Measurements from ENCODE around the gene ADAMTS9. TPM values are rescaled to one million over a fixed set of nuclear protein-coding genes. Genes with fewer than 3 reads are reported as not detected.

The ADAMTS9 gene
- total RNA-seq = 132 TPM

DNA sequence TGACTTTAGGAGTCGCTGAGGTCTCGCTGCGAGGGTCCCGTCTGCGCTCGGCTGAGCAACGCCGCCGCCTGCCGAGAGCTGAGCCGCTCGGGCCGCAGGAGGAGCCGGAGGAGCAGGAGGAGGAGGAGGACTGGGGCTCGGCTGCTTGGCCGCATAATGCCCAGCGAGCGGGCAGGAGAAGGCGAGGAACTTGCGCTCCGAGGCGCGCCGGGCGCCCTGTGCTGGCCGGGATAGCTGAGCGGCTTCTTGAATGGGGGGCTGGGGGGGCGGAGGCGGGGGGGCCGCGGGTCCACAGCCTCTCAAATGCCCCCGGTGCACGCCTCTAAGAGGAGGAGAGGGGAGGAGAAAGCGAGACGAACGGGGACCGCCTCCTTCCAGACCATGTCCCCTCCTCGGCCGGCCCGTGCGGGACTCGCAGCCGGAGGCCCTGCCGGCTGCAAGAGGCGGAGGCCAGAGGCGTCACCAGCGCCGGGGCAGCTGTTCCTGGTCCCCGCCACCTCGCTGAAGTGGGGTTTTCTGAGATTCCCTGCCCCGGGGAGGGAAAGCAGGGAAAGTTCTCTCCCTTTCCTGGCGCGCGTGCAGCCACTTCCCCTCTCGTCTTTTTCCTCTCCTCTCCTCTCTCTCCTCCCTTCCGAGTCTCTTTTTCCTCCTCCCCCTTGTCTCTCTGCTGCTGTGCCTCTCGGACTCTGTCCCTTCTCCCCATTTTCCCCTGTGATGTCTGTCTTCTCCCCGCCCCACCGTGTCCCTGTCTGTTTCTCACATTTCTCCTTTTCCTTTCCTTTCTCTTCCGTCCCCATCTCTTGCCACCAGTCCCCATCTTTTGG is at the start of gene ADAMTS9:
Gene ADAMTS9, minus strand, starts transcription at position 220 of the 824 bp plus-strand sequence. CDS start 343 bp downstream, outside the sequence.
- DNase-seq = peak; percentile 92

GRCh38 chr3:64732576-64732975 is 44.8 kb upstream of the ADAMTS9 start:
- no peak for DNase-seq

- no peak for DNase-seq
Measured at GRCh38 chr3:64730681-64731080, 42.9 kb upstream of the ADAMTS9 start.

DNA sequence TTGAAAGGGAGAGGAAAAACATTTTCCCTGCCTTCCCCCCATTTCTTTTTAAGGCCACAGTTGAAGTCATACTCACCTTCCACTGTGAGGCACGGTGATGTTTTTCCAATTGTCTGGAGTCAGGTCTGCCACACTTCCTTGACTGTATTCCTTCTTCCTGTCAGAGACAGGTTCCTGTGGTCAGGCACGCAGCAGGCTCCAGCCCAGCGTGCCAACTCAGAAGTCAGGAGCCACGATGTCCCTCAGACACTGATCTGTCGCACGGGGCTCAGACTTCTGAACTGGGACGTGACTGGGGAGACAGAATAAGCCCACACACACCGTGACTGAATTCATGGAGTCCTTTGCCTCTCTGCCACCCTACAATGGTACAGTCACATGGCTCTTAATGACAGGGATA is 41.2 kb upstream of the ADAMTS9 start:
- peak; percentile 6 for DNase-seq

DNA sequence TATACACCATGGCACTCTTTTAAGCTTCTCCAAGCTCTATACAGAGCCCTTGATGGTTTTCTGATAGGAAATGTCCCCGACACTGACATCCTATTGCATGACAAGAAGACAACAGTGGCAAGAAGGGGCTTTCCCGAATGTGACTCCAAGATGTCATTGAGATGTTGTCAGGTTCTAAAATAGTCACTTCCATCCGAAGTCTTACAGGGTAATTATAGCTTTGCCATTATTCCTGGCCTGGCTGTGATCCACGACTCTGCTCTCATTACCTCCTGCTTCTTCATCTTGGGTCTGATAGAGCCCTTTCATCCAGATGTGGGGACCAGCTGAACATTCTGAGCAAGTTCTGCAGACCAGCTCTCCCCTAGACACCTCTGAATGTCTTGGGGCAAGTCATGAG is 40.6 kb upstream of the ADAMTS9 start:
- DNase-seq = peak; percentile 7

DNA sequence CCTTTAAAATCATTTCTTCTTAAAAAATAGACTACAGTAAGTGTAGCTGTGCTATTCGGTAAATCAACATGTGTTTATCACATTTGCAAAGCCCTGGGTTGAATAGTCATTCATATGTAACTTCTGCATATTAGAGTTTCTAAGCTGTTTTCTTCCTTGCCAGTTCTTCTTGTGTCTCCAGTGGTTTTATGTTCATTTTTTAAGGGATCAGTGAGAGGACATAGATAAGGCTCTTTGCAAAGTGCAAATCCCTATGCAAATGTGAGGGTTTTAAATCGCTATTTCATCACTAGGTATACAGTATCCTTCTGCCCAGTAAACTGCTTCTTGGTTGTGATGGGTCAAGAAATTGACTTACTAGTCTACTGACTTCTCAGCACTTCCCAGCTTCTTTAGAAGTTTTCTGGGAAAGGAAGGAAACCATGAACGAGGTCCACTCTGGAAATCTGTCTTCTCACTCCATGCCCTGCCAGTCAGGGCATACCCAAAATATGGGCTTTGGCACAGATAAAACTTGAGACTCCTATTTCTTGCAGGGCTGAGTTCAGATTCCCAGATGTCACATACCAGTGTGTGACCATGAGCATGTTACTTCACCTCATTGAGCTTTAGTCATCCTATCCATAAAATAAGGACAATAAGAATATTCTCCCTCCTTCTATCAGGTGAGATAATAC is 38.8 kb upstream of the ADAMTS9 start:
- DNase-seq = no peak

- DNase-seq = no peak
Measured at GRCh38 chr3:64718976-64719375, 31.2 kb upstream of the ADAMTS9 start.

- DNase-seq = no peak
Measured at GRCh38 chr3:64717872-64718613, 30.2 kb upstream of the ADAMTS9 start.

- DNase-seq = no peak
Measured at GRCh38 chr3:64717411-64717810, 29.6 kb upstream of the ADAMTS9 start.

DNA sequence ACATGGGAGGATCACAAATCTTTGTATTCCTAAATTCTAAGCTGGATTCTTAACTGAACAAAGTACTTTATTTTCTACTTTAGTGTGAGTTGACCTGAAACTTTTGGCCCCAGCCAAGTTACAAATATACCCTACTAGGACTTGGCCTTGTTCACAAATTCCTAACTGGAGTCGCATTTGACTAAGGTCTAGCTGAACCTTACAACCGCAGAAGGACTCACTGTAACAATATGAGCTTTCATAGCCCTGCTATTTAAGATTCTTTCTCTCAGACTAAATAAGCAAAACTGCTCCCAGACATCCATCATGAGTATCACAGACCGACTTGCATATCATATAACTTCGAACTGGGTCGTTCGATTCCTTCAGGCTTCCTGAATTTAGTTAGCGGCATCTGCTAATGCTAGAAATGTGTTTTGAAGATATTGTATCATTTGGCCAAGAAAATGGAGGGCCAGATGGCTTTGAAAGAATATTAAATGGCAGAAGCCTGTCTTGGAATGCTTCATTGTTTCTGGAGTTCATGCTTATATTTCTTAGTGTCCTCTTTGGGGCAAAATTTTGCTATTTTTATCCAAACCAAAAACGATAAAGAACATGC is 28.4 kb upstream of the ADAMTS9 start:
- DNase-seq = no peak

- DNase-seq = no peak
Measured at GRCh38 chr3:64715211-64715982, 27.6 kb upstream of the ADAMTS9 start.

- DNase-seq = no peak
Measured at GRCh38 chr3:64708456-64708855, 20.7 kb upstream of the ADAMTS9 start.

DNA sequence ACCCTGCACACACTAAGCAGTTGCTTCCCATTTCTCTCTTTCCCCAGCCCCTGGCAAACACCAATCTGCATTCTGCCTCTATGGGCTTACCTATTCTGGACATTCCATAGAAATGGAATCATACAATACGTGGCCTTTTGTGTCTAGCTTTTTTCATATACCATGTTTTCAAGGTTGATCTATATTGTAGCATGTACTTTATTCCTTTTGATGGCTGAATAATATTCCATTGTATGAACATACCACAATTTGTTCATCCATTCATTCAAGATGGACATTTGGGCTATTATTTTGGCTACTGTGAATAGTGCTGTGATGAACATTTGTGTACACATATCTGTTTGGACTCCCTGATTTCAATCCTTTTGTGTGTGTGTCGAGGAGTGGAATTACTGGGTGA is 18.1 kb upstream of the ADAMTS9 start:
- no peak for DNase-seq

- no peak for DNase-seq
Measured at GRCh38 chr3:64696896-64697295, 9.1 kb upstream of the ADAMTS9 start.

GRCh38 chr3:64694114-64694513 is 6.3 kb upstream of the ADAMTS9 start:
- no peak for DNase-seq

DNA sequence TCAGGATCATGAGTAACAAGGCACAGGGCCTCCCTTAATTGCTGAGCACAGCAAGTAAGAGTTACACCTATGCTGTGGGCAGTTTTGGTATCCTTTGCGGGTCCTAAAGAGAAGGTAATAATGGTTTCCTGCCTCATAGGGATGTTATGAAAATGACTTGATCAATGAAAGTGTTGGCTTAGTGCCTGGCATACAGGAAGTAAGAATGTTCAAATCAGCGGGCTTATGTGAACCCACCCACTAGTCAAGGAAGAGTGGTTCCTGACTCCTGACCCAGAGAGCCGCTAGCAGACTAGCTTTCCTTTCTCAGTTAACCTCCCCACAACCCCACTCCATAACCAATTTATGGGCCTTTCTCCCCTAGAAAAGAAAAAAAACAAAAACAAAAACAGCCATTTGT is 5.2 kb upstream of the ADAMTS9 start:
- DNase-seq = peak; percentile 26

GRCh38 chr3:64691051-64691450 is 3.3 kb upstream of the ADAMTS9 start:
- no peak for DNase-seq

GRCh38 chr3:64687086-64687780 is 567 bp downstream of the ADAMTS9 start:
- DNase-seq = no peak

DNA sequence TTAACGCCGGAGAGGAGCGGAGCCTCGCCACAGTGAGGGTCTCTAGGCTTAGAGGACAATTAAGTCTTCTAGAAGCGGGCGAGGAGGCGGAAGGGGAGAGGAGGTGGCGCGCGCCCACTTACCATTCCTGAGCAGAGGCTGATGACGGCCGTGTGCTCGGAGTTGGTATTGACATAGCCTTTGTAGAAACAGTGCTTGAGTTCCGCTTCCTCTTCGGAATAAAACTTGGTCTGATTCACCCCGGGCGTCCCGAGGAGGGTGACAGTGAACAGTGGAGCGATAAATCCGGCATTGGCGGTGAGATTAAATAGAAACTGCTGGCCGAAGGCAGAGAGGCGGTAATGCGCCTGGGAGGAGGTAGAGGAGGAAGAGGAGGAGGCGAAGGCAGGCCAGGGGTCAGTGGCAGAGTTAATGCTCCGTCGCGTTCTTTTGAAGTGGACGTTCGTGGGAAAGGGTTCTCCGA is 1.3 kb downstream of the ADAMTS9 start:
- peak; percentile 85 for DNase-seq

DNA sequence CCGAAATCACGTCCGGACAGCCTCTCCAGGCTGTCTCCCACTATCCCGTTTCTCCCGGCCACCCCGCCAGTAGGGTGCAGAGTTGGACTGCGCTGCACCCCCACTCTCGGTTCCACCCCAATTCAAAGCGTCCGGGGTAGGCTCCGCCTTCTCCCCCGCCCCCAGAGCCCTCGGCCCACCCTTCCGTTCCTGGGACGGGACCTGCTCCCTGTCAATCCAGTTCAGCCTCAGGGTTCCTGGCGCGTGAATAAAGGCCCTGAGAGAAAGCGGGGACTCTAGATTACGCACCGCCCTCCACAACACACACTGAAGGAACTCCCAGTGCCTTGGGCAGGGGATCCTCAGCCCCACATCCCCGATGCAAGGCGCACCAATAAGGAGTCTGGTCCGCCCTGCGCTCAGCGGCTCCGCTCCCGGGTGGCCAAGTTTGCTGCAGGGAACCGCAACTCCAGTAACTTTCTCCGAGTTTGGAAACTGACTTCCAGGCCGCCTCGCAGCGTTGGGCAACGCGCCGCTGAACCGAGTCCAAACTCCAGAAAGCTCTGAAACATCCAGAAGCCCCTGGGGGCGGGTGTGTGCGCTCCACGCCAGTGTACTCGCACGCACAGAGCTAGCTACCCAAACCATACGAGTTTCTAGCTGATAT is 1.9 kb downstream of the ADAMTS9 start:
- DNase-seq = peak; percentile 98

Data from skin of body (tissue), 2 donors.